HepG2 (cell line): Measurements from ENCODE around the gene FAM174B.

ENCODE experiments used
- HNF4A ChIP-seq: sonication (generic); formaldehyde crosslinking; IDR thresholded peaks from 2 replicates; pipeline ENCODE4 v1.4.0; 2020; ENCODE audit warnings: missing genetic modification reagents
- PHB2 ChIP-seq: fragments of 450-650 bp; IDR thresholded peaks from 2 replicates; pipeline ENCODE4 v1.6.1; 2018; ENCODE audit not compliant: partially characterized antibody
- STAT5B ChIP-seq: sonication (generic); formaldehyde crosslinking; IDR thresholded peaks from 2 replicates; pipeline ENCODE4 v1.4.0; 2020; ENCODE audit warnings: missing genetic modification reagents
- TF ChIP-seq, protein P1 (sequence below): sonication (generic); formaldehyde crosslinking; IDR thresholded peaks from 2 replicates; pipeline ENCODE4 v1.5.1; 2020; ENCODE audit warnings: missing genetic modification reagents, mild to moderate bottlenecking, borderline replicate concordance
- TF ChIP-seq, protein P2 (sequence below): IDR thresholded peaks from 2 replicates; pipeline ENCODE4 v1.6.1; 2016; ENCODE audit warnings: mild to moderate bottlenecking
- TF ChIP-seq, protein P3 (sequence below): sonication (generic); formaldehyde crosslinking; IDR thresholded peaks from 2 replicates; pipeline ENCODE4 v1.4.0; 2020; ENCODE audit warnings: mild to moderate bottlenecking, low read depth, missing genetic modification reagents

DNA sequence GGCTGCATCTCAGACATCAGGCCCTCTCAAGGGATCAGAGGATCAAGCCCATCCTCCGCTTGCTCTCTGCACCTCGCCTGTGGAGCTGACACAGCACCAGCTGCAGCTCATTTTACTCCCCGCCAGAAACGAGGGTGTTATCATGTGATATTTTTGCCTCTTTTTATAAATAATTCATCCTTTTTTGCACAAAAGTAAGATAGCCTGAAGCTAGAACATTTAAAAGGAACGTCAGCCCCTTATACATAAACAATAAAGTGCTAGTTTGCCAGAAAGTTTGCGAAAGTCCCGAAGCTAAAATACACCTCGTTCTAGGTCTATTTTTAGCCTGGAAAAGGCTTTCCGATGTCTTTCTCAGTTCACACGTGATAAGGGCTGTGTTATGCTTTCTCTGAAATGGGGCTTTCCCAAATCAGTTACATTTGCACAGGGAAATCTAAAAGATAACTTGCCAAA lies 9.6 kb upstream of the FAM174B start:
- no peak for TF ChIP-seq STAT5B (CRISPR knock-in tag)
- TF ChIP-seq, protein P1, sequence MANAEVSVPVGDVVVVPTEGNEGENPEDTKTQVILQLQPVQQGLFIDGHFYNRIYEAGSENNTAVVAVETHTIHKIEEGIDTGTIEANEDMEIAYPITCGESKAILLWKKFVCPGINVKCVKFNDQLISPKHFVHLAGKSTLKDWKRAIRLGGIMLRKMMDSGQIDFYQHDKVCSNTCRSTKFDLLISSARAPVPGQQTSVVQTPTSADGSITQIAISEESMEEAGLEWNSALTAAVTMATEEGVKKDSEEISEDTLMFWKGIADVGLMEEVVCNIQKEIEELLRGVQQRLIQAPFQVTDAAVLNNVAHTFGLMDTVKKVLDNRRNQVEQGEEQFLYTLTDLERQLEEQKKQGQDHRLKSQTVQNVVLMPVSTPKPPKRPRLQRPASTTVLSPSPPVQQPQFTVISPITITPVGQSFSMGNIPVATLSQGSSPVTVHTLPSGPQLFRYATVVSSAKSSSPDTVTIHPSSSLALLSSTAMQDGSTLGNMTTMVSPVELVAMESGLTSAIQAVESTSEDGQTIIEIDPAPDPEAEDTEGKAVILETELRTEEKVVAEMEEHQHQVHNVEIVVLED (CRISPR knock-in tag) = no peak
- TF ChIP-seq HNF4A (CRISPR knock-in tag) = no peak
- TF ChIP-seq, protein P2, sequence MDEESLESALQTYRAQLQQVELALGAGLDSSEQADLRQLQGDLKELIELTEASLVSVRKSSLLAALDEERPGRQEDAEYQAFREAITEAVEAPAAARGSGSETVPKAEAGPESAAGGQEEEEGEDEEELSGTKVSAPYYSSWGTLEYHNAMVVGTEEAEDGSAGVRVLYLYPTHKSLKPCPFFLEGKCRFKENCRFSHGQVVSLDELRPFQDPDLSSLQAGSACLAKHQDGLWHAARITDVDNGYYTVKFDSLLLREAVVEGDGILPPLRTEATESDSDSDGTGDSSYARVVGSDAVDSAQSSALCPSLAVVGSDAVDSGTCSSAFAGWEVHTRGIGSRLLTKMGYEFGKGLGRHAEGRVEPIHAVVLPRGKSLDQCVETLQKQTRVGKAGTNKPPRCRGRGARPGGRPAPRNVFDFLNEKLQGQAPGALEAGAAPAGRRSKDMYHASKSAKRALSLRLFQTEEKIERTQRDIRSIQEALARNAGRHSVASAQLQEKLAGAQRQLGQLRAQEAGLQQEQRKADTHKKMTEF = no peak
- no peak for TF ChIP-seq PHB2
- TF ChIP-seq, protein P3, sequence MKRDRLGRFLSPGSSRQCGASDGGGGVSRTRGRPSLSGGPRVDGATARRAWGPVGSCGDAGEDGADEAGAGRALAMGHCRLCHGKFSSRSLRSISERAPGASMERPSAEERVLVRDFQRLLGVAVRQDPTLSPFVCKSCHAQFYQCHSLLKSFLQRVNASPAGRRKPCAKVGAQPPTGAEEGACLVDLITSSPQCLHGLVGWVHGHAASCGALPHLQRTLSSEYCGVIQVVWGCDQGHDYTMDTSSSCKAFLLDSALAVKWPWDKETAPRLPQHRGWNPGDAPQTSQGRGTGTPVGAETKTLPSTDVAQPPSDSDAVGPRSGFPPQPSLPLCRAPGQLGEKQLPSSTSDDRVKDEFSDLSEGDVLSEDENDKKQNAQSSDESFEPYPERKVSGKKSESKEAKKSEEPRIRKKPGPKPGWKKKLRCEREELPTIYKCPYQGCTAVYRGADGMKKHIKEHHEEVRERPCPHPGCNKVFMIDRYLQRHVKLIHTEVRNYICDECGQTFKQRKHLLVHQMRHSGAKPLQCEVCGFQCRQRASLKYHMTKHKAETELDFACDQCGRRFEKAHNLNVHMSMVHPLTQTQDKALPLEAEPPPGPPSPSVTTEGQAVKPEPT (CRISPR knock-in tag) = no peak
